Measurements from ENCODE around the gene C6orf132.

C6orf132 gene

DNA sequence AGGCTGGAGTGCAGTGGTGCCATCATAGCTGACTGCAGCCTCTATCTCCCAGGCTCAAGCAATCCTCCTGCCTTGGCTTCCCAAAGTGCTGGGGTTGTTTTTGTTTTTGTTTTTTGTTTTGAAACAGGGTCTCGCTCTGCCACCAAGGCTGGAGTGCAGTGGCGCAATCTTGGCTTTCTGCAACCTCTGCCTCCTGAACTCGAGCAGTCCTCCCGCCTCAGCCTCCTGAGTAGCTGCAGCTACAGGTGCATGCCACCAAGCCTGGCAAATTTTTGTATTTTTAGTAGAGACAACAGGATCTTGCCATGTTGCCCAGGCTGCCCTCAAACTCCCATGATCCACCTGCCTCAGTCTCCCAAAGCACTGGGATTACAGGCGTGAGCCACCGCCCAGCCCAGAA lies 4.2 kb downstream of the C6orf132 start:
- TF ChIP-seq, protein P1, sequence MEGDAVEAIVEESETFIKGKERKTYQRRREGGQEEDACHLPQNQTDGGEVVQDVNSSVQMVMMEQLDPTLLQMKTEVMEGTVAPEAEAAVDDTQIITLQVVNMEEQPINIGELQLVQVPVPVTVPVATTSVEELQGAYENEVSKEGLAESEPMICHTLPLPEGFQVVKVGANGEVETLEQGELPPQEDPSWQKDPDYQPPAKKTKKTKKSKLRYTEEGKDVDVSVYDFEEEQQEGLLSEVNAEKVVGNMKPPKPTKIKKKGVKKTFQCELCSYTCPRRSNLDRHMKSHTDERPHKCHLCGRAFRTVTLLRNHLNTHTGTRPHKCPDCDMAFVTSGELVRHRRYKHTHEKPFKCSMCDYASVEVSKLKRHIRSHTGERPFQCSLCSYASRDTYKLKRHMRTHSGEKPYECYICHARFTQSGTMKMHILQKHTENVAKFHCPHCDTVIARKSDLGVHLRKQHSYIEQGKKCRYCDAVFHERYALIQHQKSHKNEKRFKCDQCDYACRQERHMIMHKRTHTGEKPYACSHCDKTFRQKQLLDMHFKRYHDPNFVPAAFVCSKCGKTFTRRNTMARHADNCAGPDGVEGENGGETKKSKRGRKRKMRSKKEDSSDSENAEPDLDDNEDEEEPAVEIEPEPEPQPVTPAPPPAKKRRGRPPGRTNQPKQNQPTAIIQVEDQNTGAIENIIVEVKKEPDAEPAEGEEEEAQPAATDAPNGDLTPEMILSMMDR (conservative IDR thresholded peaks at IDR 0.05; ENCODE audit: low read depth) = no peak
- no peak for DNase-seq (ENCODE audit: low spot score)
- POLR2A ChIA-PET (ENCODE audit: low non-redundant PET) = no interaction called here
- peak overlapping the region; percentile 87 for H3K27ac ChIP-seq
- CTCF ChIA-PET = interaction anchor here (0.6 to 0.8 kb wide), 3 partner anchors 14 to 99 kb away, joined by 4 to 6 read pairs (median 4); no protein-coding TSS in a partner anchor

DNA sequence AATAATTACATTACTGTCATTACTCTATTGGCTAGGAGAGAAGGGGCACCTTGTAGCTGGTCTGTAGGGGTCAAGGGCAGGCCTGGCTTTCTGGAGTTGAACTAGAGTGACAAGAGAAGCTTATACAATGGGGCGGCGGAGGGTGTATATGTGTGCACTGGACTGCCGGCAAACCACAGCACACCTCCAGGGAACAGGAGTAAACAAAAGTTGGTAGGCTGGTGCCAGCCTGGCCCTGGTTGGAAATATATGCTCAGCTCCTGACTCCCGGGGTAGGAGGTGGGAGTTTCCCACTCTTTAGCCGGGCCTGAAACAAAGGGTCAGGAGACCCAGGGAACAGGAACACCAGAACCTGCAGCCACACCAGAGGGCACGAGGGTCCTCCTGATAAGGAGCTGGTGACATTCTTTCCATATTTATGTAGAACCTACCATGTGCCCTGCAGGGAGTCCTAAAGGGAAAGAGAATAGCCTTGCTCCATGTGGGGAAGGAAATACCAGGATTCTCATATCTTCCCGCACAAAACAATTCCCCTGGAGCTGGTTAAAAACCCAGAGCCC lies 5.1 kb downstream of the C6orf132 start:
- ChIA-PET CTCF (interaction anchor here (0.6 to 0.9 kb wide), 2 partner anchors 18 to 22 kb away, joined by 3 read pairs; a partner anchor contains a TSS), POLR2A (ENCODE audit: low non-redundant PET) (interaction anchor here (0.9 kb wide), 1 partner anchor 9 kb away, joined by 3 read pairs; no protein-coding TSS in a partner anchor)
- TF ChIP-seq, protein P1 (conservative IDR thresholded peaks at IDR 0.05; ENCODE audit: low read depth) = no peak
- peak overlapping the region; percentile 87 for H3K27ac ChIP-seq
- DNase-seq (ENCODE audit: low spot score) = peak; percentile 57

DNA sequence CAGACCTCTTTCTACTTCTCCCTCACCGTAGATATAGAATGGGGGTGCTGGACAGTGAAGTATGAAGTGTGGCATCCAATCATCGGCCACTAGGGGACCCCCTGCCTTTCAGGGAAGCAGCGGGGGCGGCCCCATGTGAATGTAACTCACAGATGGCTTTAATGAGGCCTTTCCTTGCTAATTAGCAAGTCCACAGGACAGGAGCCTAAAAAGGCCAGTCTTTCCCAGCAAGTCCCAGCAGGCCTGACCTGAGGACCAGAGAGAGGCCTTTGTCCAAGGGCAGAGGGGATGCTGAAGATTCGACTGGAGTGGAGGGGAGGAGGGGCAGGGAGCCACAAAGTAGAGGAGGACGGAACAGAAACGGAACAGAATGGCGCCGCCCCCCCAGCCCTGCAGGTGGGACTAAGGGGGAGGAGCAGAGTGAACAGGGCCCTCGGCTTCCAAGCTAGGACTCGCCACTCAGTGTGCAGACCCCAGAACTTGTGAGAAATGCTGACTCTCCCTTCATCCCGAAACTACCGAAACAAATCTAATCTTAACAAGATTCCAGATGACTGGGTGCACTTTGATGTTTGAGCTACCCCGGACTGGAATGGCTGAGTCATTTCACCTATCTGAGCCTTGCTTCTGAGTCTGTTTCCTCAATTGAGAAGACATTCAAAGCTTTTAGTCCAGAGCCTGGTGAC lies 5.8 kb downstream of the C6orf132 start:
- peak; percentile 88 for DNase-seq (ENCODE audit: low spot score)
- CTCF ChIA-PET = interaction anchor here (0.6 to 0.9 kb wide), 2 partner anchors 19 to 23 kb away, joined by 3 read pairs; a partner anchor contains a TSS

DNA sequence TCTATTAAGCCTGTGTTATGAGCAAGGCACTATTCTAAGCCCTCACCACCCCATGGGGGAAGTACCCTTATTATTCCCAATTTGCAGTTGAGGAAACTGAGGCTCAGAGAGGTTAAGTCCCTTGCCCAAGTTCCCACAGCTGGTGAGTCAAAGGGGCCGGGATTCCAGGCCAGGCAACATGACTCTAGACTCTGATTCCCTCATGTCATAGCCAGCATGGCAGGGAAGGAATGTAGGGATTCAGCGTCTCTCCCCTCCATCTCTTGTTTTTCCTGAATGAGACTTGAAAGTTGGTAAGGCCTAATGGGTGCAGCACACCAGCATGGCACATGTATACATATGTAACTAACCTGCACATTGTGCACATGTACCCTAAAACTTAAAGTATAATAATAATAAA lies 6.7 kb downstream of the C6orf132 start:
- TF ChIP-seq, protein P1 (conservative IDR thresholded peaks at IDR 0.05; ENCODE audit: low read depth) = no peak
- peak overlapping the region; percentile 44; the same call in 1 of the 2 replicates for H3K27ac ChIP-seq
- DNase-seq (ENCODE audit: low spot score) = no peak
- POLR2A ChIA-PET (ENCODE audit: low non-redundant PET) = no interaction called here
- CTCF ChIA-PET = interaction anchor here (0.5 kb wide), 1 partner anchor 61 kb away, joined by 3 read pairs; no protein-coding TSS in a partner anchor

More for the DNA sequence above, 5.8 kb downstream of the C6orf132 start:
- TF ChIP-seq, protein P1 (conservative IDR thresholded peaks at IDR 0.05; ENCODE audit: low read depth) = no peak
- POLR2A ChIA-PET (ENCODE audit: low non-redundant PET) = interaction anchor here (0.9 kb wide), 1 partner anchor 8 kb away, joined by 3 read pairs; no protein-coding TSS in a partner anchor
- H3K27ac ChIP-seq = peak overlapping the region; percentile 87

DNA sequence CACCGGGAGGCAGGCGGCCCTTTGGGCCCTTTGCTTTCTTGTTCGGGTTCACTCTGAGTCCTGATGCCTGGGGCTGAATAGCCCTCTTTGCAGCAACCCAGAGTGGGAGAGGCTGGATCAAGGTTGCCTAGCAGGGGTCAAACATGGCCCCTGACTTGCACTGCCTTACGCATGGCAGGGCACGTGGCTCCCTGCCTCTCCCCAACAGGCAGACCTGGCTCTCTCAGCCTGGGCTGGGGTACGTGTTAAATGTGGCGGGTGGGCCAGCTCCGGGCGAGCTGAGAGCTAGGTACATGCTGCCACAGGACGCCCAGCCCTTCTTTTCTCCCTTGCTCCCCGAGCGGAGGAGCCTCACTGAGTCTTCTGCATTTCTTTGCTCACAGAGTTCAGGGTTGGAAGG lies 7.3 kb downstream of the C6orf132 start:
- TF ChIP-seq, protein P1 (conservative IDR thresholded peaks at IDR 0.05; ENCODE audit: low read depth) = no peak
- CTCF ChIA-PET = interaction anchor here (0.6 kb wide), 1 partner anchor 9 kb away, joined by 3 read pairs; no protein-coding TSS in a partner anchor
- DNase-seq (ENCODE audit: low spot score) = no peak
- POLR2A ChIA-PET (ENCODE audit: low non-redundant PET) = no interaction called here
- peak overlapping the region; percentile 44 for H3K27ac ChIP-seq

DNA sequence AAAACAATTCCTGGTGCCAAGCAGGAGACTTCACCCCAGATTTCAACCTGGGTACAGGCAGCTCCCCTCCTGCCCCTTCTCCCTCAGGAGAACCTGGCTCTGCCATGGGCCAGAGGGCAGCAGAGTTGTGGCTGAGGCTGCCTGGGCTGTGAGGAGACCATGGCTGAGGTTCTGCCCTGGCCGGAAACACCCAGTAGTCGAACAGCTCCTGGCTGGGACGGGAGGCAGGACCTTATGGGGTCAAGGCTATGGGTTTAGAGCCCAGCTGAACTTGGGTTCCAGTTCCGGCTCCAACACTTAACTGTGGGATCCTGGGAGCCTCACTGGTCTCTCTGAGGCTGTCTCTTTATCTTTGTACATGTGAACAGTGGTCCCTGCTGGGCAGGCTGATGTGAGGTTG lies 8.5 kb downstream of the C6orf132 start:
- DNase-seq (ENCODE audit: low spot score) = no peak
- ChIA-PET CTCF (no interaction called here), POLR2A (ENCODE audit: low non-redundant PET) (interaction anchor here (1.0 kb wide), 1 partner anchor 9 kb away, joined by 3 read pairs; the partner anchor contains the start of gene C6orf132)
- H3K27ac ChIP-seq = peak overlapping the region; percentile 44
- TF ChIP-seq, protein P1 (conservative IDR thresholded peaks at IDR 0.05; ENCODE audit: low read depth) = no peak

All from RWPE1 (cell line).